Urothelium cell line (cell line): ENCODE results near the gene ZBTB20.
A peak's percentile ranks its signal among the peaks of the same experiment; 100 is the strongest.

ENCODE experiments used
- DNase-seq: peaks from one replicate; pipeline ENCODE4 v3.0.0; 2011; ENCODE audit warnings: low spot score, mixed read lengths
- FAIRE-seq: peaks from 2 replicates; lab custom pipeline; 2011; peaks lifted over from hg19 to GRCh38; lab: Jason Lieb, UNC

Gene ZBTB20

GRCh38 chr3:115022835-115023398, 124.2 kb downstream of the ZBTB20 start:
- no peak for FAIRE-seq
- no peak for DNase-seq

GRCh38 chr3:115022199-115022598, 124.9 kb downstream of the ZBTB20 start:
- no peak for FAIRE-seq
- no peak for DNase-seq

- DNase-seq (no peak), FAIRE-seq (no peak)
Measured at GRCh38 chr3:115021061-115021460, 126.0 kb downstream of the ZBTB20 start.

- DNase-seq (no peak), FAIRE-seq (no peak)
Measured at GRCh38 chr3:115019900-115020299, 127.2 kb downstream of the ZBTB20 start.

GRCh38 chr3:115018694-115019093, 128.4 kb downstream of the ZBTB20 start:
- no peak for DNase-seq
- no peak for FAIRE-seq

GRCh38 chr3:115007966-115008365, 139.1 kb downstream of the ZBTB20 start:
- FAIRE-seq (no peak), DNase-seq (no peak)

GRCh38 chr3:115004201-115005140, 142.6 kb downstream of the ZBTB20 start:
- DNase-seq (no peak), FAIRE-seq (peak; percentile 72)

GRCh38 chr3:114998971-114999579, 148.0 kb downstream of the ZBTB20 start:
- no peak for DNase-seq

GRCh38 chr3:114994554-114995341, 152.3 kb downstream of the ZBTB20 start:
- FAIRE-seq (no peak), DNase-seq (no peak)

More at GRCh38 chr3:114998971-114999579, 148.0 kb downstream of the ZBTB20 start:
- FAIRE-seq = no peak

- DNase-seq (no peak), FAIRE-seq (no peak)
Measured at GRCh38 chr3:114985776-114986175, 161.3 kb downstream of the ZBTB20 start.

GRCh38 chr3:114983248-114983647, 163.8 kb downstream of the ZBTB20 start:
- FAIRE-seq (no peak), DNase-seq (no peak)

GRCh38 chr3:114974387-114974786, 172.7 kb downstream of the ZBTB20 start:
- FAIRE-seq = no peak
- DNase-seq = no peak

- FAIRE-seq (no peak), DNase-seq (no peak)
Measured at GRCh38 chr3:114973536-114973935, 173.6 kb downstream of the ZBTB20 start.

GRCh38 chr3:114967168-114967567, 179.9 kb downstream of the ZBTB20 start:
- FAIRE-seq = no peak
- no peak for DNase-seq

- no peak for DNase-seq
- no peak for FAIRE-seq
Measured at GRCh38 chr3:114962189-114962588, 184.9 kb downstream of the ZBTB20 start.

GRCh38 chr3:114958930-114959329, 188.2 kb downstream of the ZBTB20 start:
- DNase-seq (no peak), FAIRE-seq (no peak)

- DNase-seq (no peak), FAIRE-seq (no peak)
Measured at GRCh38 chr3:114953800-114954199, 193.3 kb downstream of the ZBTB20 start.

- FAIRE-seq = no peak
- no peak for DNase-seq
Measured at GRCh38 chr3:114953215-114953799, 193.8 kb downstream of the ZBTB20 start.

- FAIRE-seq (no peak), DNase-seq (no peak)
Measured at GRCh38 chr3:114942773-114943172, 204.3 kb downstream of the ZBTB20 start.

- FAIRE-seq = no peak
- no peak for DNase-seq
Measured at GRCh38 chr3:114941626-114942309, 205.3 kb downstream of the ZBTB20 start.
